ENCODE measurements around the gene CHAD.

The CHAD gene

GRCh38 chr17:50502301-50502990 is 33.8 kb upstream of the CHAD start:
- TF ChIP-seq GATA3 (IDR thresholded peaks at IDR 0.05; ENCODE audit: low read depth, low read length) (no peak), GATA2 (IDR thresholded peaks at IDR 0.05; ENCODE audit: low read depth, low read length) (no peak)

DNA sequence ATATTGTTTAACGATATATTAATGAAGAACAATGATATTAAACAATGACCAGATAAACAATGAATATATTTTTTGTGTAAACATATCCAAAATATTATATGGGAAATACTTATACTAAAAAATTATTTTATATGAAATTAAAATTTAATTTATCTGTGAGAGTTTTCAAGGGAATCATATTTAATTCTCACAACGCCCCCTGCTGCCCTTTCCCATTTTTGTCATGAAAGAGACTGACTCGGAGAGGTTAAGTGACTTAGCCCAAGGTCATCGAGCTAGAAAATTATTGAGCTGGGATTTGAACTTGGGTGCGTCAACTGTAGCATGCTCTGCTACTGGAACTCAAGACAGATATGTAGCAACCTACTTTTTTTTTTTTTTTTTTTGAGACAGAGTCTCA is 32.4 kb upstream of the CHAD start:
- TF ChIP-seq GATA3 (IDR thresholded peaks at IDR 0.05; ENCODE audit: low read depth, low read length) (no peak), GATA2 (IDR thresholded peaks at IDR 0.05; ENCODE audit: low read depth, low read length) (no peak)

- TF ChIP-seq GATA2 (IDR thresholded peaks at IDR 0.05; ENCODE audit: low read depth, low read length) (no peak), GATA3 (IDR thresholded peaks at IDR 0.05; ENCODE audit: low read depth, low read length) (no peak)
These were observed 31.0 kb upstream of the CHAD start for GRCh38 chr17:50499721-50500120.

DNA sequence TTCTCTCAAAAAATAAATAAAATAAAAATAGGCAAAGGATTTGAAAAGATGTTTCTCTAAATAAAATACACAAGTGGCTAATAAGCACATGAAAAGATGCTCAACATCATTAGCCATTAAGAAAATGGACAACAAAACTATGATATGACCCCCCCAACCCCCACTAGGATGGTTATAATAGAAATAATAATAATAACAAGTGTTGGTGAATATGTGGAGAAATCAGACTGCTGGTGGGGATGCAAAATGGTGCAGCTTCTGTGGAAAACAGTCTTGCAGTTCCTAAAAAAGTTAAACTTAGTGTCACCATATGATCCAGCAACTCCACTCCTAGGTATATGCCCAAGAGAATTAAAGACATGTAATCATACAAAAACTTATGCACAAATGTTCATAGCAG is 30.6 kb upstream of the CHAD start:
- TF ChIP-seq GATA2 (IDR thresholded peaks at IDR 0.05; ENCODE audit: low read depth, low read length) (no peak), GATA3 (IDR thresholded peaks at IDR 0.05; ENCODE audit: low read depth, low read length) (no peak)

- TF ChIP-seq GATA2 (IDR thresholded peaks at IDR 0.05; ENCODE audit: low read depth, low read length): no peak
- TF ChIP-seq GATA3 (IDR thresholded peaks at IDR 0.05; ENCODE audit: low read depth, low read length): no peak
These were observed 29.6 kb upstream of the CHAD start for GRCh38 chr17:50498021-50498874.

- TF ChIP-seq GATA2 (IDR thresholded peaks at IDR 0.05; ENCODE audit: low read depth, low read length) (no peak), GATA3 (IDR thresholded peaks at IDR 0.05; ENCODE audit: low read depth, low read length) (no peak)
These were observed 27.2 kb upstream of the CHAD start for GRCh38 chr17:50495918-50496317.

DNA sequence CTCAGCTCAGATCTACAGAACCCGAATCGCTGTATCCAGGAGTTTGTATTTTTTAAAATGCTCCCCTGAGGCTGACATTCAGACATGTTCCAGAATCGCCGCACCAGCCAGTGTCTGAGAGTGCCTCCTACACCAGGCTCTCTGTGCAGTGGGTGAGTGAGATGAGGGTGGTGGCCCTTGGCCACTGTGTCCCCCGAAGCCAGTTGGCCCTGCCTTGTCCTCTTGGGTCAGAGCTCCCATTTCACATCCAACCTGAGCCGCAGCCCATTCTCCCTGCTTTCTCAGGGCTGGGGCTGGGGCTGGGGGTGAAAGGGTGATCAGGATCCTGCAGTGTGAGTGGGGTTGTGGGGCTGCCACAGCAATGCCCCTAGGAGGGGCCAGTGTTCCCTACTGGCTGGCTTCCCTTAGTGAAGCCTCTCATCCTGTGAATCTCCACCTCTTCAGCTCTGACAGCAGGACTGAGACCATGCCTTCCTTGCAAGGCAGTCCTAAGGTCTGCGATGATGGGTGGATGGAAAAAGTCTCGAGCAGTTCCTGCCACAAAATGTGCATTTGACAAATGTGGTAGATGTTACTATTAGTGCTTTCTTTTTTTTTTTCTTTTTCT is 26.6 kb upstream of the CHAD start:
- no peak for TF ChIP-seq GATA2 (IDR thresholded peaks at IDR 0.05; ENCODE audit: low read depth, low read length)
- TF ChIP-seq GATA3 (IDR thresholded peaks at IDR 0.05; ENCODE audit: low read depth, low read length): no peak

DNA sequence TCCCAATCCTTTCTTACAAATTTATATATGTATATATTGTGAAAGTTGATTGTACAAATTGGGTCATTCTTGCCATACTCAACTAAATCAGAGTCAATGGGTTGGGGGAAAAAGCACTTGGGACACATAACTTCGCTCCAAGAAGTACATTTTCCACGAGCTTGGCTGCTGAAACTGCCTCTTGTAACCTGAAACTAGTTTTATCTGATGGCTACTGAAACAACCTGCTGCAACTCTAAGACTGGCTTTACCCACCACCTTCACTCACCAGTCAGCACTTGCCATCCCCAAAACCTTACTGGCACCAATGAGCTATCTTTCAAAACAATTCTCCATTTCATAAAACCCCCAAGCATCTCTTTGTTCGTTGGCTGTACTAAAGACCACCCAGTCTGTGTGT is 25.1 kb upstream of the CHAD start:
- TF ChIP-seq GATA2 (IDR thresholded peaks at IDR 0.05; ENCODE audit: low read depth, low read length) (no peak), GATA3 (IDR thresholded peaks at IDR 0.05; ENCODE audit: low read depth, low read length) (no peak)

DNA sequence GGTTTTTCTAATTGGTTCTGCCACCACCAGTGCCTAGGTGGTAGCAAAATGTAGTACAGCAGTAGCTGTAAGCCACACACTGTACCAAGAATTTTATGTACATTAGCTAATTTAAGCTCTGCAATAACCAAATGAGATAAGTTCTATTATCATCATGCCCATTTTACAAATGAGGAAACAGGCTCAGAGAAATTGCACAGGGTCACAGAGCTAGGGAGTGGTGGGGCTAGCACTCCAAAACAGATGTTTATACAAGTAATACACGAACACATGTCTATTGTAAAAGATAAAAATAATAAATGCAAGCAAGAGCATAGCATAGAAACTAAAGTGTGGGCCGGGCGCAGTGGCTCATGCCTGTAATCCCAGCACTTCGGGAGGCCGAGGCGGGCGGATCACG is 23.5 kb upstream of the CHAD start:
- TF ChIP-seq GATA3 (IDR thresholded peaks at IDR 0.05; ENCODE audit: low read depth, low read length): no peak
- no peak for TF ChIP-seq GATA2 (IDR thresholded peaks at IDR 0.05; ENCODE audit: low read depth, low read length)

DNA sequence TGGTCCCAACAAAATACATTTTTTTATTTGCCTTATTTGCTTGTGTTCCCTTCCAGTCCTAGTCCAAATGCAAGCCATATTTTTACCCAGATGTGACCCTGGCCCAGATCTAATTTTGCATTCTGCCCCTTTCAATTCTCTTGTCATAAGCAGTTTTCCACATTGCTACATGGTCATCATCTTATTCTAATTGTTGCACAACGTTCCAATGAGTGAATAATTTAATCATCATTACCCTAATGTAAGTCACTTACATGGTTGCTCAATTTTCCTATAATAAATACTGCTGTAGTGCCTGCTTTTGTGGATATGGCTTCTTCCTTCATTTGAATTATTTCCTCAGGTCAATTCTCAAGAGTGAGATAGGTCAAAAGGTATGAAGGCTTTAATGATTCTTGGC is 22.8 kb upstream of the CHAD start:
- TF ChIP-seq GATA2 (IDR thresholded peaks at IDR 0.05; ENCODE audit: low read depth, low read length) (no peak), GATA3 (IDR thresholded peaks at IDR 0.05; ENCODE audit: low read depth, low read length) (no peak)

DNA sequence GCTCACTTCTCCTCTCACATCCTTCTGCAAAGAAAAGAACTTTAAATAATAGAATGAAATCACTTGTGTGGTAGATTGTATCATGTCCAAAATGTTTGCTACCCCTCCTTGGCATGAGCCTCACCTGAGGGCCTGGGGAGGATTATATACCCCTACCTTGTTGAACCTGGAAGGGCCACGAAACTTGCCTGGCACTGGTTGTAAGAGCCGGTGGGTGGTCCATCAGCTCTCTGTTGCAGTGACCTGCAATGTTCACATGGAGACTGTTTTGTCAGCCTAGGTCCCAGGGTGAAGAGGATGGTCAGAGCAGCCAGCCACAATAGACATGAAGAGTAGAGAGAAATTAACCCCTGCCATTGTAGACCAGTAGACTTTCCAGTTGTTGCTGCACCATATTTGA is 20.2 kb upstream of the CHAD start:
- TF ChIP-seq GATA3 (IDR thresholded peaks at IDR 0.05; ENCODE audit: low read depth, low read length) (no peak), GATA2 (IDR thresholded peaks at IDR 0.05; ENCODE audit: low read depth, low read length) (no peak)

- TF ChIP-seq GATA2 (IDR thresholded peaks at IDR 0.05; ENCODE audit: low read depth, low read length): no peak
- no peak for TF ChIP-seq GATA3 (IDR thresholded peaks at IDR 0.05; ENCODE audit: low read depth, low read length)
These were observed 18.8 kb upstream of the CHAD start for GRCh38 chr17:50487213-50488096.

DNA sequence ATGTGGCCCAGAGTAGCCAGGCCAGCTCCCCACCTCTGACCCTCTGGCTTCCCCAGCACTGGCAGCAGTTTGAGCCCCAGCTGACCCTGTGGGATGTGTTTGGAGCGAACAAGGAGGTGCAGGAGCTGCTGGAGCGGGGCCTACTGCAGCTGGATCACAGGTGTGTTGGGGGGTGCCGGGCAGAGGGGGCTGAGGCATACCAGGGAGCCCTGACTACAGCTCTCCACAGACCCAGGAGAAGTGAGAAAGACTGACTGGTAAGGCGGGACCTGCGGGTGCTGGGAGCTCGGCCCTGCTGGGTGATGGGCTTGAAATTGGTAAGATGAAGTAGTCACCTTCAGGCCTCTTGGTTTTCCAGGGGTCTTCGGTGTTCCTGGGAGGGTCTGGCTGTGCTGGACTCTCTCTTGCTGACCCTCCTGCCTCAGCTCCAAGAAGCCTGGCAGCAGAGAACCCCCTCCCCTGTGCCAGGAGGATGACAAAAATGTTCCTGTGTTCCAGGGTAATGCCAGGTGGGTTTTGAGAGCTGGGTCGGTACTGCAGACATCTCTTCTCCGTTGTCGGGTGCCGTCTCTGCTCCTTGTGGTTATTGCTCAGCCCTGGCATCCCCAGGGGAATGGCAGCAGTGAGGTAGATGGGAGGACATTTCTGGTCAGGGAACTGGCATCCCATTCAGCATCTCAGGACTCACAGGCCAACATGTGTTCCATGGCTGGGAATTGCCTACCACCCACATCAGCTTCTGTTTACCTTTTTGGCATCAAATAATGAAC is 15.9 kb upstream of the CHAD start:
- TF ChIP-seq GATA3 (IDR thresholded peaks at IDR 0.05; ENCODE audit: low read depth, low read length): no peak
- no peak for TF ChIP-seq GATA2 (IDR thresholded peaks at IDR 0.05; ENCODE audit: low read depth, low read length)

Data from SH-SY5Y (cell line).